GM12864 (cell line): ENCODE results near the gene STX12.

Source experiments
- DNase-seq: peaks from one replicate; pipeline ENCODE4 v3.0.0-alpha.2; 2011; ENCODE audit warnings: low read depth
- H3K4me3 ChIP-seq: 2 replicates; pipeline ENCODE4 v1.5.1; 2011; ENCODE audit warnings: mild to moderate bottlenecking, low read depth, low read length, control low read depth
- CTCF ChIP-seq: IDR thresholded peaks from 2 replicates; pipeline ENCODE4 v1.5.1; 2011; ENCODE audit warnings: low read depth, mild to moderate bottlenecking, moderate library complexity, low read length, control low read depth, inconsistent platforms; ENCODE audit errors: missing control alignments

The STX12 gene

GRCh38 chr1:27741121-27741520 is 31.9 kb upstream of the STX12 start:
- no peak overlapping the region for H3K4me3 ChIP-seq
- TF ChIP-seq CTCF, result no peak

GRCh38 chr1:27744556-27744955 is 28.5 kb upstream of the STX12 start:
- no peak overlapping the region for H3K4me3 ChIP-seq
- TF ChIP-seq CTCF, result no peak
- no peak for DNase-seq

More at GRCh38 chr1:27741121-27741520, 31.9 kb upstream of the STX12 start:
- no peak for DNase-seq

DNA sequence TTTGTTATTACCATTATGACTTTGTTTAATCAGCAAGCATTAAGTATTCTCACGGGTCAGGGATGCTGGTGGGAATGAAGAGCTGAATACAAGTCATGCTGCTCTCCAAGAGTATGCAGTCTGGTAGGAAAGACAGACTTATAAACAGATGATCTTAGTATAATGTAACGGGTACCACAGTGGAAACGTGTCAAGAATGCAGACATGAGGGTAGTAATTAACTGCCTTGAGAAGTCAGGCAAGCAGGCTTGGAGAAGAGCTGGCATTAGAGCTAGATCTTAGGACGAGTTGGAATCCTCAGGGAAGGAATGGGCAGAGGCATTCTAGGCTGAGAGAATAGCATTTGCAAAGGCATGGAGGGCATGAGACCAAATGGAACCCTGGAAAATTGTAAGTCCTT is 27.6 kb upstream of the STX12 start:
- no peak for TF ChIP-seq CTCF
- DNase-seq, result no peak
- H3K4me3 ChIP-seq, result no peak overlapping the region

DNA sequence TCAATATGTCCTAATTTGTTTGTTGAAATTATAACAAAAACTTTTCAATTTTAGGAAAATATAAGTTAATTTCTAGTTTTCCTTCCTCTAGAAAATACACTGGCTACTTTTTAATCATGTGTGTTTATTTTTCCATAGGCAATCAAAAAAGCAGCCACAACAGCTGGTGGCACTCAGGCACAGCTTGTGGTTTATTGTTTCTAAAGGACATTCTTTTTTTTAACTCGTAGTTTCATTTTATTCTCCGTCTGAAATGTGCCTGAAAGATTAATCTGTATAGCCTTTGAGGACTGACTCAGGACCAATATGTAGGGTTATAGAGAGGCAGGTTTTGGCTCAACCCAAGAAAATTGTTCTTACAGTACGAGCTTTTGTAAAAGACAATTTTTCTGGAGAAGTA is 20.7 kb upstream of the STX12 start:
- no peak for TF ChIP-seq CTCF
- H3K4me3 ChIP-seq, result no peak overlapping the region
- no peak for DNase-seq

GRCh38 chr1:27755286-27755685 is 17.7 kb upstream of the STX12 start:
- no peak overlapping the region for H3K4me3 ChIP-seq
- TF ChIP-seq CTCF, result no peak

DNA sequence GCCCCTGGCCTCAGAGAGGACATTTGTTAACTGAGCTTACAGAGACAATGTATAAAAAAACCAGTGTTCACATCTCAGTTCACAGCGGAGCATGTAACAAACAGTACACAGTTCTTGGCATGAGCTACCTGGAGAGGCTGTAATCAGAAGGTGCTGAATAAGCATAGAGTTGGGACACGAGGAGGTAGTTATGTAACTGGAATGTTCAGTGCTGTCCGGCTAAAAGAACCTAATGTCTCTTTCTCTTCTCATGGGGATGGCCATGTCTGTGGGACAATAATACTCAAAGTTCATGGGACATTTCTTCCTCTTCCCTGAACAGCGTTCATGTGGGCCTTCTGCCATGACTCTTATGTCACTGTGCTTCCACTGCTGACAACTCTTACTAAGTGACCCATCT is 17.2 kb upstream of the STX12 start:
- H3K4me3 ChIP-seq, result no peak overlapping the region
- TF ChIP-seq CTCF, result no peak
- DNase-seq, result no peak

More at GRCh38 chr1:27755286-27755685, 17.7 kb upstream of the STX12 start:
- DNase-seq, result no peak

DNA sequence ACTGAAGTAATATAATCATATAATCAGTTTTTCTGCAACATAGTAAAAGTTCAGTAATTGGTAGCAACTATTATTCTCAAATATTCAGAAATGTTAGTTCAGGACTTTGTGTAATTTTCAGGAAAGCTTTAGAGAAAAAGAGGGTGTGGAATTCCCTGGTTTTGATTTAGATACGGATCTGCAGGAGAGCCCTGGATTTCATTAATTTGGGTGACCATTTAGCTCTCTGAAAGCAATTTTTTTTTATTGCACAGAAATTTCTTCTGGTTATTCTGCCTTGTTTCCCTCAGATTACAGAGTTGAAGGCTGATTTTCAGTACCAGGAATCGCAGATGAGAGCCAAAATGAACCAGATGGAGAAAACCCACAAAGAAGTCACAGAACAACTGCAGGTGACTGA is 13.8 kb upstream of the STX12 start:
- no peak overlapping the region for H3K4me3 ChIP-seq
- no peak for TF ChIP-seq CTCF
- DNase-seq, result no peak
